Hepatocyte (in vitro differentiated cells): ENCODE data around the gene GPER1. TPM values are rescaled to one million over a fixed set of nuclear protein-coding genes. Genes with fewer than 3 reads are reported as not detected.

Experiments
- DNase-seq: peaks from one replicate; pipeline ENCODE4 v3.0.0-alpha.2; 2016; ENCODE audit warnings: low spot score
- H2AFZ ChIP-seq: fragments of 200-600 bp; sonication (generic); 2 replicates; pipeline ENCODE4 v1.6.0; 2016; ENCODE audit warnings: antibody characterized with exemption, mild to moderate bottlenecking
- H3K27ac ChIP-seq: fragments of 200-600 bp; sonication (generic); 2 replicates; pipeline ENCODE4 v1.5.1; 2016; ENCODE audit warnings: mild to moderate bottlenecking
- H3K27me3 ChIP-seq: fragments of 200-600 bp; sonication (generic); 2 replicates; pipeline ENCODE4 v1.6.1; 2016
- H3K36me3 ChIP-seq: fragments of 200-600 bp; sonication (generic); replicated peaks from 2 replicates; pipeline ENCODE4 v1.5.1; 2016; ENCODE audit warnings: low read depth; ENCODE audit not compliant: insufficient read depth
- H3K4me1 ChIP-seq: fragments of 200-600 bp; sonication (generic); 2 replicates; pipeline ENCODE4 v1.5.1; 2016; ENCODE audit warnings: mild to moderate bottlenecking, moderate library complexity; ENCODE audit not compliant: insufficient read depth
- H3K4me2 ChIP-seq: fragments of 200-600 bp; sonication (generic); 2 replicates; pipeline ENCODE4 v1.6.0; 2016
- H3K4me3 ChIP-seq: fragments of 200-600 bp; sonication (generic); 2 replicates; pipeline ENCODE4 v1.5.1; 2016; ENCODE audit warnings: mild to moderate bottlenecking
- H3K79me2 ChIP-seq: fragments of 200-600 bp; sonication (generic); 2 replicates; pipeline ENCODE4 v1.6.0; 2017; ENCODE audit warnings: mild to moderate bottlenecking
- H3K9me2 ChIP-seq: fragments of 200-600 bp; sonication (generic); replicated peaks from 2 replicates; pipeline ENCODE4 v1.6.0; 2017; ENCODE audit warnings: mild to moderate bottlenecking; ENCODE audit not compliant: insufficient read depth
- H3K9me3 ChIP-seq: fragments of 200-600 bp; sonication (generic); 2 replicates; pipeline ENCODE4 v1.5.1; 2016; ENCODE audit warnings: low read depth, mild to moderate bottlenecking
- H4K20me1 ChIP-seq: fragments of 200-600 bp; sonication (generic); 2 replicates; pipeline ENCODE4 v1.6.0; 2016; ENCODE audit warnings: mild to moderate bottlenecking; ENCODE audit not compliant: insufficient read depth, poor library complexity, severe bottlenecking
- EZH2 ChIP-seq: fragments of 200-600 bp; sonication (generic); IDR thresholded peaks from 2 replicates; pipeline ENCODE4 v1.6.1; 2016; ENCODE audit warnings: antibody characterized with exemption, mild to moderate bottlenecking, borderline replicate concordance
- EZH2phosphoT487 ChIP-seq: fragments of 200-600 bp; sonication (generic); IDR thresholded peaks from one replicate; pipeline ENCODE4 v1.6.1; 2018; ENCODE audit warnings: antibody characterized with exemption, mild to moderate bottlenecking, low read depth, moderate library complexity; ENCODE audit not compliant: unreplicated experiment, severe bottlenecking
- WGBS: methylation state at CpG from one replicate; pipeline ENCODE4 v1.1.6; 2016; ENCODE audit warnings: low lambda C conversion rate; ENCODE audit errors: missing lambda C conversion rate; 5-methylcytosine and 5-hydroxymethylcytosine counted together
- polyA plus RNA-seq: library from polyadenylated mRNA; unstranded; fragments of >200 nt; fragmentation: Nextera tagmentation; extraction: Ambion mirVana; gene quantifications from 2 replicates; pipeline ENCODE4 v1.2.1, GENCODE V29; 2016
- total RNA-seq: library from RNA; depleted of rRNA; stranded (reverse); fragments of >200 nt; gene quantifications from 2 replicates; pipeline ENCODE4 v1.2.3, GENCODE V29; 2014
- TF ChIP-seq, protein P1 (sequence below): fragments of 200-600 bp; sonication (generic); IDR thresholded peaks from 2 replicates; pipeline ENCODE4 v1.5.1; 2016; ENCODE audit warnings: antibody characterized with exemption, mild to moderate bottlenecking; ENCODE audit not compliant: poor library complexity

Gene GPER1
- total and polyA plus RNA-seq, 2 experiments from 2014 or later = 4.5 to 11.1 TPM

DNA sequence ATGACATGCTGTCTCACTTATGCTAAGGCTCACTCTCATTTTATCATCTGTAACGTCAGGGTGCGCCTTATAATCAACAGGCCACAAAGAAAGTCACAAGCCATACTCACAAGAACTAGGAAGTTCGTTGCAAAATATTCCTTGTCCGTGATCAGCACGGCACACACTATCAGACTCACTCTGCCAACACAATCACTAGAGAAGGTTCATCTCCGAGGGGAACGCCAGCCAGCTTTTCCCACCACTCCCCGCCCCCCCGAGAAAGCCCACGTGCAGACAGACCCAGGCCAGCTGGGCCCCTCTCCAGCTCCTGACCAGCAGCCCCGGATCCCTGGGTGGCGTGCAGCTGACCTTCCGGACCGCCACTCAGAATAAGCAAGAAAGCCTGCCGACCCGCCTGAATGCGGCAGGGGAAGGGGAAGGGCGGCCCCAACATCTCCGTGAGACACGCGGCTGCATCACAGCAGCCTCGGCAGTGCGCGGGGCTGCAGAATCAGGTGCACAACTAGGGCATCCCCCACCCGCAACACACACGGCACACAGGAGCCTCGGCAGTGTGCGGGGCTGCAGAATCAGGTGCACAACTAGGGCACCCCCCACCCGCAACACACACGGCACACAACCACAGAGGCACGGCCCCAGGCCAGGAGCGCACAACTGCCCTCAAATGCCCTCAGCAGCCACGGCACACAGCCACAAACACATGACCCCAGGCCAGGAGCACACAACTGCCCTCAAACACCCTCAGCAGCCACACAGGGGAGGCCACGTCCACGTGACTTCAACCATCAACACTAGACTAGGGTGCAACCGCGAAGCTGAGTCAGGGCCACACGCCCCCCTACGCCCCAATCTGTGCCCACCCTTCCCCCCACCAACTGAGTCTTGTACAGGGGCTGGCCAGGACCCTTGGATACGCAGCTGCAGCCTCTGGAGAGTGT, 46.1 kb upstream of the GPER1 start:
- no peak for DNase-seq
- Histone ChIP-seq H2AFZ (no peak overlapping the region), H3K27ac (no peak overlapping the region), H3K4me1 (peaks cover 41% of the 10 kb centered on the region), H3K4me3 (no peak overlapping the region), H3K27me3 (no peaks in the 10 kb centered on the region), H3K36me3 (no peaks in the 10 kb centered on the region), H3K9me3 (no peaks in the 10 kb centered on the region), H3K9me2 (no peaks in the 10 kb centered on the region), H4K20me1 (no peaks in the 10 kb centered on the region), H3K79me2 (peaks cover 3% of the 10 kb centered on the region), H3K4me2 (no peak overlapping the region)
- 91% methylated on average over 38 of the region's 40 CpGs for WGBS
- TF ChIP-seq EZH2phosphoT487 (no peak), EZH2 (no peak)
- TF ChIP-seq, protein P1, sequence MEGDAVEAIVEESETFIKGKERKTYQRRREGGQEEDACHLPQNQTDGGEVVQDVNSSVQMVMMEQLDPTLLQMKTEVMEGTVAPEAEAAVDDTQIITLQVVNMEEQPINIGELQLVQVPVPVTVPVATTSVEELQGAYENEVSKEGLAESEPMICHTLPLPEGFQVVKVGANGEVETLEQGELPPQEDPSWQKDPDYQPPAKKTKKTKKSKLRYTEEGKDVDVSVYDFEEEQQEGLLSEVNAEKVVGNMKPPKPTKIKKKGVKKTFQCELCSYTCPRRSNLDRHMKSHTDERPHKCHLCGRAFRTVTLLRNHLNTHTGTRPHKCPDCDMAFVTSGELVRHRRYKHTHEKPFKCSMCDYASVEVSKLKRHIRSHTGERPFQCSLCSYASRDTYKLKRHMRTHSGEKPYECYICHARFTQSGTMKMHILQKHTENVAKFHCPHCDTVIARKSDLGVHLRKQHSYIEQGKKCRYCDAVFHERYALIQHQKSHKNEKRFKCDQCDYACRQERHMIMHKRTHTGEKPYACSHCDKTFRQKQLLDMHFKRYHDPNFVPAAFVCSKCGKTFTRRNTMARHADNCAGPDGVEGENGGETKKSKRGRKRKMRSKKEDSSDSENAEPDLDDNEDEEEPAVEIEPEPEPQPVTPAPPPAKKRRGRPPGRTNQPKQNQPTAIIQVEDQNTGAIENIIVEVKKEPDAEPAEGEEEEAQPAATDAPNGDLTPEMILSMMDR = no peak

DNA sequence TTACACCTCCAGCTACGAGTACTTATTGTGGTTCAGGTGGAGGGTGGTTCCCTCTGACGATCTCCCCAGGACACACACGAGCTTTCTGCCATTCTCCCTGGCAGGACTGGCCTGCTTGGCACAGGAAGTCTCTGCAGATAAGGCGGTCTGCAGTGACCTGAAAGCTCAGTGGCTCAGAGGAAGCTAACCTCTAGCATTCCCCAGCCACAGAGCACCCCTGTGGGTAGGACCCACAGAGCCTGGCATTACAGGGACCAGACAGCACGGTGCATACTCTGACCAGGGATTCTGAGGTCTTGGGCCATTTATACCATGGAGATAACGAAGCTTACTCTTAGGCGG, 45.5 kb upstream of the GPER1 start:
- peaks cover 47% of the 10 kb centered on the region for H3K4me1 ChIP-seq
- H3K36me3 ChIP-seq = no peaks in the 10 kb centered on the region
- H3K27ac ChIP-seq = no peak overlapping the region
- H2AFZ ChIP-seq = no peak overlapping the region
- H3K9me2 ChIP-seq = no peaks in the 10 kb centered on the region
- 88% methylated on average over 7 of the region's 7 CpGs for WGBS
- no peak overlapping the region for H3K4me3 ChIP-seq
- DNase-seq = no peak
- TF ChIP-seq EZH2 (no peak), EZH2phosphoT487 (no peak)
- TF ChIP-seq, protein P1 = no peak
- no peak overlapping the region for H3K4me2 ChIP-seq
- H3K27me3 ChIP-seq = no peaks in the 10 kb centered on the region
- no peaks in the 10 kb centered on the region for H4K20me1 ChIP-seq
- H3K9me3 ChIP-seq = no peaks in the 10 kb centered on the region
- H3K79me2 ChIP-seq = peaks cover 3% of the 10 kb centered on the region

DNA sequence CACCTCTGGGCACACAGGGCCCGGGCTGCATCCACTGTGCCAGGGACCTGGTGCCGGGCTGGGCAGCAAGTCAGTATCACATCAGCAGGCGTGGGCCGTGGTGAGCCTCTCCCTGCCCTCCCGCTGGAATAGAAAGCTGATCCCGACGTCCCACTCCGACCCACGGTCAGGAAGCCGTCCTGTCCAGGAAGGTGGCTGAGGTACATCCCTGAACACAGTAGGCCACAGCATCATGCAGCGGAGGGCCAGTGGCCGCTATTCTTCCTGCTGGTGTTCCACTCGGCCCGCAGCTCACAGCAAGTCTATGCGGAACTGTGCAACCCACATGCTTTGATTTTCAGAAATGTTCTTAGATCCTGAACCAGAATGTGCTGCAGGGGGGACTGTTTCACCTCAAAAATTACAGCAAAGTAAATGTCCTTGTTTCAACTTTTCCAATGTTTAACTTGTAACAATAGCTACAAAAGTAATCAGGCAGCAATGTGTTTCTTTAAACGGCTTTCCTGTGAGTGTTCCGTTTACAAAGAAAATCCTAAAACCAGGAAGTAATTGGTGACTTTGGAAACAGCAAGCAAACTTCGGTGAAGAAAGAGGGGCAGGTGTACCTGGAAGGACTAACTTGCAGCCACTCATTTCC, 44.2 kb upstream of the GPER1 start:
- peaks cover 49% of the 10 kb centered on the region for H3K4me1 ChIP-seq
- no peaks in the 10 kb centered on the region for H3K36me3 ChIP-seq
- no peaks in the 10 kb centered on the region for H4K20me1 ChIP-seq

More for the DNA sequence above, 44.2 kb upstream of the GPER1 start:
- TF ChIP-seq EZH2phosphoT487 (no peak), EZH2 (no peak)
- TF ChIP-seq, protein P1 = no peak
- Histone ChIP-seq H3K4me2 (peak overlapping the region; percentile 77), H2AFZ (peak overlapping the region; percentile 65), H3K27ac (peak overlapping the region; percentile 88), H3K9me2 (no peaks in the 10 kb centered on the region), H3K9me3 (no peaks in the 10 kb centered on the region), H3K79me2 (peaks cover 8% of the 10 kb centered on the region), H3K27me3 (no peaks in the 10 kb centered on the region), H3K4me3 (peak overlapping the region; percentile 46)
- DNase-seq = no peak
- 56% methylated on average over 18 of the region's 18 CpGs for WGBS
